IPS DF 4.7 (cell line): ENCODE results near the gene FAM81A.

Experiments used
- DNase-seq: peaks from one replicate; pipeline ENCODE4 v3.0.0-alpha.2; 2013; ENCODE audit warnings: low spot score; ENCODE audit errors: extremely low read depth

The FAM81A gene

GRCh38 chr15:59571606-59572005 lies 133.6 kb downstream of the FAM81A start:
- DNase-seq, result no peak
